NB4 (cell line): ENCODE measurements around the gene ADNP.
"Not testable (repeated sequence)": the region's sequence is repeated elsewhere in the genome, so short reads cannot be mapped to it uniquely, and the experiment has no call there.

ENCODE experiments used
- DNase-seq: peaks from one replicate; pipeline ENCODE4 v3.0.0; 2010; ENCODE audit warnings: low read depth
- H3K4me3 ChIP-seq: one replicate; pipeline ENCODE4 v1.5.1; 2011; ENCODE audit warnings: mild to moderate bottlenecking, low read depth, low read length, moderate library complexity
- CTCF ChIP-seq: IDR thresholded peaks from one replicate; pipeline ENCODE4 v1.5.1; 2012; ENCODE audit warnings: low read depth, low read length
- MAX ChIP-seq: IDR thresholded peaks from 2 replicates; pipeline ENCODE4 v1.6.1; 2011; ENCODE audit warnings: low read depth, low read length
- MYC ChIP-seq: IDR thresholded peaks from 2 replicates; pipeline ENCODE4 v1.6.1; 2011; ENCODE audit warnings: low read depth, low read length
- POLR2A ChIP-seq: IDR thresholded peaks from 2 replicates; pipeline ENCODE4 v1.6.1; 2011; ENCODE audit warnings: mild to moderate bottlenecking; ENCODE audit not compliant: insufficient read length; ENCODE audit errors: extremely low read depth

ADNP gene

GRCh38 chr20:50931306-50932015 lies at the start of gene ADNP:
Gene ADNP (minus strand): TSS chr20:50931437. CDS start chr20:50903996, 27,441 bp downstream.
- H3K4me3 ChIP-seq: peak within 1 kb of the TSS; percentile 93
- peak; percentile 96 for DNase-seq
- TF ChIP-seq CTCF (peak; percentile 60), MYC (peak; percentile 98), POLR2A (peak; percentile 69), MAX (peak; percentile 94)

GRCh38 chr20:50980071-50980681 lies 48.9 kb upstream of the ADNP start:
- DNase-seq: peak; percentile 87
- TF ChIP-seq MYC (peak; percentile 62; the same call in 1 of the 2 replicates), POLR2A (no peak), CTCF (no peak), MAX (peak; percentile 28; the same call in 1 of the 2 replicates)
- H3K4me3 ChIP-seq: no peak overlapping the region

- not testable (repeated sequence) for H3K4me3 ChIP-seq, DNase-seq
Observed at GRCh38 chr20:50978533-50978932, 47.3 kb upstream of the ADNP start.

GRCh38 chr20:50977066-50978021 lies 46.1 kb upstream of the ADNP start:
- DNase-seq: no peak
- TF ChIP-seq POLR2A (no peak), CTCF (no peak), MYC (no peak), MAX (no peak)
- H3K4me3 ChIP-seq: no peak overlapping the region

- DNase-seq: no peak
- H3K4me3 ChIP-seq: no peak overlapping the region
- TF ChIP-seq POLR2A (no peak), CTCF (no peak), MAX (no peak), MYC (no peak)
Observed at GRCh38 chr20:50975701-50976330, 44.6 kb upstream of the ADNP start.
